Measurements from ENCODE around the gene CASP8. TPM values are rescaled to one million over a fixed set of nuclear protein-coding genes. Genes with fewer than 3 reads are reported as not detected.

The CASP8 gene
- total and polyA plus RNA-seq, 9 of the 15 experiments (the other 6 are each of a cell fraction or from before 2014, with no cell fraction given) = 10.2 to 31.4 (median 19.4) TPM

GRCh38 chr2:201233812-201234662 is 26.3 kb upstream of the CASP8 start:
- intact Hi-C loops (cut with micrococcal nuclease) = loop anchor here (5.0 kb wide), 2 partner anchors 162 to 522 kb away; partner anchors contain the start of genes HYCC2 and NDUFB3
- Histone ChIP-seq H3K9me3 (replicated peaks; ENCODE audit: control insufficient read depth, insufficient read depth, low read depth, low read length) (no peaks in the 10 kb centered on the region), H3K4me2 (ENCODE audit: insufficient read depth, low read length) (peak overlapping the region; percentile 87), H3K4me1 (replicated peaks in 1 of 2; ENCODE audit: control insufficient read depth in 2 of 2, insufficient read depth in 2 of 2, low read length in 2 of 2) (peaks cover under 1 to 5% of the 10 kb centered on the region in 2 experiments; a peak in 2 of 5 replicates), H3K36me3 (ENCODE audit: control insufficient read depth, insufficient read depth, low read length) (peaks cover 11% of the 10 kb centered on the region; the same call in 2 of the 3 replicates), H4K20me1 (replicated peaks; ENCODE audit: control insufficient read depth, insufficient read depth, low read length) (no peaks in the 10 kb centered on the region), H3K27ac (ENCODE audit: extremely low read depth, low read depth, low read length) (peak overlapping the region; percentile 80), H3K4me3 (peak overlapping the region; percentile 62), H3K27me3 (ENCODE audit: control insufficient read depth in 2 of 2, insufficient read depth in 2 of 2, low read length in 2 of 2) (no peaks in the 10 kb centered on the region), H2AFZ (ENCODE audit: low read depth, low read length) (peak overlapping the region; percentile 93), H3K9ac (ENCODE audit: insufficient read depth in 1 of 2, low read depth in 2 of 2, low read length in 2 of 2) (peak overlapping the region; percentile 76 to 93), H3K9me1 (ENCODE audit: control insufficient read depth, insufficient read depth, low read length) (no peaks in the 10 kb centered on the region), H3K79me2 (ENCODE audit: control insufficient read depth, insufficient read depth, low read length) (peaks cover 43% of the 10 kb centered on the region)
- ATAC-seq (peak; percentile 47), FAIRE-seq (no peak), DNase-seq (ENCODE audit: extremely low read depth in 1 of 4, low spot score in 3 of 4) (peak in 2 of 4 experiments; percentile 15 to 17)
- WGBS (ENCODE audit: insufficient coverage, low coverage, missing lambda C conversion rate) = 1% methylated on average over 19 of the region's 21 CpGs
- CTCF ChIA-PET (ENCODE audit: low intra/inter-chr PET ratio) = no interaction called here
- TSS peak; percentile 72 for BruUV-seq (replicated peaks)
- in situ Hi-C loops (cut with MboI) = loop anchor here (5.0 kb wide), 1 partner anchor 128 kb away; no protein-coding TSS in a partner anchor
- POLR2A ChIA-PET = interaction anchor here (0.8 to 3.1 kb wide), 8 partner anchors 8 to 370 kb away, joined by 3 to 24 read pairs (median 4); partner anchors contain the start of gene CASP10
- TF ChIP-seq RBFOX2 (IDR thresholded peaks at IDR 0.05; ENCODE audit: low read depth, low read length) (peak; percentile 52), ZFPM2 (CRISPR knock-in tag; IDR thresholded peaks at IDR 0.05) (no peak), CXXC5 (CRISPR knock-in tag; IDR thresholded peaks at IDR 0.05) (peak; percentile 6; the same call in 1 of the 2 replicates), KDM5B (IDR thresholded peaks at IDR 0.05; ENCODE audit: insufficient replicate concordance, low read depth, low read length) (peak; percentile 3), GTF2A2 (tag; IDR thresholded peaks at IDR 0.05) (no peak), CTBP1 (IDR thresholded peaks at IDR 0.05; ENCODE audit: borderline replicate concordance) (no peak), BHLHE40 (IDR thresholded peaks at IDR 0.05; ENCODE audit: low read length) (peak; percentile 69)
- TF ChIP-seq, protein P1, sequence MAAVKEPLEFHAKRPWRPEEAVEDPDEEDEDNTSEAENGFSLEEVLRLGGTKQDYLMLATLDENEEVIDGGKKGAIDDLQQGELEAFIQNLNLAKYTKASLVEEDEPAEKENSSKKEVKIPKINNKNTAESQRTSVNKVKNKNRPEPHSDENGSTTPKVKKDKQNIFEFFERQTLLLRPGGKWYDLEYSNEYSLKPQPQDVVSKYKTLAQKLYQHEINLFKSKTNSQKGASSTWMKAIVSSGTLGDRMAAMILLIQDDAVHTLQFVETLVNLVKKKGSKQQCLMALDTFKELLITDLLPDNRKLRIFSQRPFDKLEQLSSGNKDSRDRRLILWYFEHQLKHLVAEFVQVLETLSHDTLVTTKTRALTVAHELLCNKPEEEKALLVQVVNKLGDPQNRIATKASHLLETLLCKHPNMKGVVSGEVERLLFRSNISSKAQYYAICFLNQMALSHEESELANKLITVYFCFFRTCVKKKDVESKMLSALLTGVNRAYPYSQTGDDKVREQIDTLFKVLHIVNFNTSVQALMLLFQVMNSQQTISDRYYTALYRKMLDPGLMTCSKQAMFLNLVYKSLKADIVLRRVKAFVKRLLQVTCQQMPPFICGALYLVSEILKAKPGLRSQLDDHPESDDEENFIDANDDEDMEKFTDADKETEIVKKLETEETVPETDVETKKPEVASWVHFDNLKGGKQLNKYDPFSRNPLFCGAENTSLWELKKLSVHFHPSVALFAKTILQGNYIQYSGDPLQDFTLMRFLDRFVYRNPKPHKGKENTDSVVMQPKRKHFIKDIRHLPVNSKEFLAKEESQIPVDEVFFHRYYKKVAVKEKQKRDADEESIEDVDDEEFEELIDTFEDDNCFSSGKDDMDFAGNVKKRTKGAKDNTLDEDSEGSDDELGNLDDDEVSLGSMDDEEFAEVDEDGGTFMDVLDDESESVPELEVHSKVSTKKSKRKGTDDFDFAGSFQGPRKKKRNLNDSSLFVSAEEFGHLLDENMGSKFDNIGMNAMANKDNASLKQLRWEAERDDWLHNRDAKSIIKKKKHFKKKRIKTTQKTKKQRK (IDR thresholded peaks at IDR 0.05; ENCODE audit: borderline replicate concordance, low read depth, low read length) = no peak
- TF ChIP-seq, protein P2, sequence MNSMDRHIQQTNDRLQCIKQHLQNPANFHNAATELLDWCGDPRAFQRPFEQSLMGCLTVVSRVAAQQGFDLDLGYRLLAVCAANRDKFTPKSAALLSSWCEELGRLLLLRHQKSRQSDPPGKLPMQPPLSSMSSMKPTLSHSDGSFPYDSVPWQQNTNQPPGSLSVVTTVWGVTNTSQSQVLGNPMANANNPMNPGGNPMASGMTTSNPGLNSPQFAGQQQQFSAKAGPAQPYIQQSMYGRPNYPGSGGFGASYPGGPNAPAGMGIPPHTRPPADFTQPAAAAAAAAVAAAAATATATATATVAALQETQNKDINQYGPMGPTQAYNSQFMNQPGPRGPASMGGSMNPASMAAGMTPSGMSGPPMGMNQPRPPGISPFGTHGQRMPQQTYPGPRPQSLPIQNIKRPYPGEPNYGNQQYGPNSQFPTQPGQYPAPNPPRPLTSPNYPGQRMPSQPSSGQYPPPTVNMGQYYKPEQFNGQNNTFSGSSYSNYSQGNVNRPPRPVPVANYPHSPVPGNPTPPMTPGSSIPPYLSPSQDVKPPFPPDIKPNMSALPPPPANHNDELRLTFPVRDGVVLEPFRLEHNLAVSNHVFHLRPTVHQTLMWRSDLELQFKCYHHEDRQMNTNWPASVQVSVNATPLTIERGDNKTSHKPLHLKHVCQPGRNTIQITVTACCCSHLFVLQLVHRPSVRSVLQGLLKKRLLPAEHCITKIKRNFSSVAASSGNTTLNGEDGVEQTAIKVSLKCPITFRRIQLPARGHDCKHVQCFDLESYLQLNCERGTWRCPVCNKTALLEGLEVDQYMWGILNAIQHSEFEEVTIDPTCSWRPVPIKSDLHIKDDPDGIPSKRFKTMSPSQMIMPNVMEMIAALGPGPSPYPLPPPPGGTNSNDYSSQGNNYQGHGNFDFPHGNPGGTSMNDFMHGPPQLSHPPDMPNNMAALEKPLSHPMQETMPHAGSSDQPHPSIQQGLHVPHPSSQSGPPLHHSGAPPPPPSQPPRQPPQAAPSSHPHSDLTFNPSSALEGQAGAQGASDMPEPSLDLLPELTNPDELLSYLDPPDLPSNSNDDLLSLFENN (IDR thresholded peaks at IDR 0.05; ENCODE audit: low read depth in 2 of 2, low read length in 2 of 2) = no peak
- TF ChIP-seq, protein P3, sequence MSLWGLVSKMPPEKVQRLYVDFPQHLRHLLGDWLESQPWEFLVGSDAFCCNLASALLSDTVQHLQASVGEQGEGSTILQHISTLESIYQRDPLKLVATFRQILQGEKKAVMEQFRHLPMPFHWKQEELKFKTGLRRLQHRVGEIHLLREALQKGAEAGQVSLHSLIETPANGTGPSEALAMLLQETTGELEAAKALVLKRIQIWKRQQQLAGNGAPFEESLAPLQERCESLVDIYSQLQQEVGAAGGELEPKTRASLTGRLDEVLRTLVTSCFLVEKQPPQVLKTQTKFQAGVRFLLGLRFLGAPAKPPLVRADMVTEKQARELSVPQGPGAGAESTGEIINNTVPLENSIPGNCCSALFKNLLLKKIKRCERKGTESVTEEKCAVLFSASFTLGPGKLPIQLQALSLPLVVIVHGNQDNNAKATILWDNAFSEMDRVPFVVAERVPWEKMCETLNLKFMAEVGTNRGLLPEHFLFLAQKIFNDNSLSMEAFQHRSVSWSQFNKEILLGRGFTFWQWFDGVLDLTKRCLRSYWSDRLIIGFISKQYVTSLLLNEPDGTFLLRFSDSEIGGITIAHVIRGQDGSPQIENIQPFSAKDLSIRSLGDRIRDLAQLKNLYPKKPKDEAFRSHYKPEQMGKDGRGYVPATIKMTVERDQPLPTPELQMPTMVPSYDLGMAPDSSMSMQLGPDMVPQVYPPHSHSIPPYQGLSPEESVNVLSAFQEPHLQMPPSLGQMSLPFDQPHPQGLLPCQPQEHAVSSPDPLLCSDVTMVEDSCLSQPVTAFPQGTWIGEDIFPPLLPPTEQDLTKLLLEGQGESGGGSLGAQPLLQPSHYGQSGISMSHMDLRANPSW (CRISPR knock-in tag; IDR thresholded peaks at IDR 0.05) = no peak
